Epithelial cell of esophagus (primary cell): ENCODE measurements around the gene SYCP2L.

Source experiments
- DNase-seq: peaks from one replicate; pipeline ENCODE4 v3.0.0; 2010; ENCODE audit warnings: low read depth
- H3K4me3 ChIP-seq: 2 replicates; pipeline ENCODE4 v1.5.1; 2011; ENCODE audit warnings: mild to moderate bottlenecking, low read length, control low read depth
- TF ChIP-seq, protein P1 (sequence below): IDR thresholded peaks from 2 replicates; pipeline ENCODE4 v1.5.1; 2011; ENCODE audit warnings: low read depth, mild to moderate bottlenecking, low read length, control low read depth, inconsistent platforms; ENCODE audit not compliant: insufficient read depth; ENCODE audit errors: missing control alignments

SYCP2L gene

GRCh38 chr6:11006061-11006460 lies 119.2 kb downstream of the SYCP2L start:
- no peak for DNase-seq
- H3K4me3 ChIP-seq = no peak overlapping the region
- TF ChIP-seq, protein P1, sequence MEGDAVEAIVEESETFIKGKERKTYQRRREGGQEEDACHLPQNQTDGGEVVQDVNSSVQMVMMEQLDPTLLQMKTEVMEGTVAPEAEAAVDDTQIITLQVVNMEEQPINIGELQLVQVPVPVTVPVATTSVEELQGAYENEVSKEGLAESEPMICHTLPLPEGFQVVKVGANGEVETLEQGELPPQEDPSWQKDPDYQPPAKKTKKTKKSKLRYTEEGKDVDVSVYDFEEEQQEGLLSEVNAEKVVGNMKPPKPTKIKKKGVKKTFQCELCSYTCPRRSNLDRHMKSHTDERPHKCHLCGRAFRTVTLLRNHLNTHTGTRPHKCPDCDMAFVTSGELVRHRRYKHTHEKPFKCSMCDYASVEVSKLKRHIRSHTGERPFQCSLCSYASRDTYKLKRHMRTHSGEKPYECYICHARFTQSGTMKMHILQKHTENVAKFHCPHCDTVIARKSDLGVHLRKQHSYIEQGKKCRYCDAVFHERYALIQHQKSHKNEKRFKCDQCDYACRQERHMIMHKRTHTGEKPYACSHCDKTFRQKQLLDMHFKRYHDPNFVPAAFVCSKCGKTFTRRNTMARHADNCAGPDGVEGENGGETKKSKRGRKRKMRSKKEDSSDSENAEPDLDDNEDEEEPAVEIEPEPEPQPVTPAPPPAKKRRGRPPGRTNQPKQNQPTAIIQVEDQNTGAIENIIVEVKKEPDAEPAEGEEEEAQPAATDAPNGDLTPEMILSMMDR = no peak

DNA sequence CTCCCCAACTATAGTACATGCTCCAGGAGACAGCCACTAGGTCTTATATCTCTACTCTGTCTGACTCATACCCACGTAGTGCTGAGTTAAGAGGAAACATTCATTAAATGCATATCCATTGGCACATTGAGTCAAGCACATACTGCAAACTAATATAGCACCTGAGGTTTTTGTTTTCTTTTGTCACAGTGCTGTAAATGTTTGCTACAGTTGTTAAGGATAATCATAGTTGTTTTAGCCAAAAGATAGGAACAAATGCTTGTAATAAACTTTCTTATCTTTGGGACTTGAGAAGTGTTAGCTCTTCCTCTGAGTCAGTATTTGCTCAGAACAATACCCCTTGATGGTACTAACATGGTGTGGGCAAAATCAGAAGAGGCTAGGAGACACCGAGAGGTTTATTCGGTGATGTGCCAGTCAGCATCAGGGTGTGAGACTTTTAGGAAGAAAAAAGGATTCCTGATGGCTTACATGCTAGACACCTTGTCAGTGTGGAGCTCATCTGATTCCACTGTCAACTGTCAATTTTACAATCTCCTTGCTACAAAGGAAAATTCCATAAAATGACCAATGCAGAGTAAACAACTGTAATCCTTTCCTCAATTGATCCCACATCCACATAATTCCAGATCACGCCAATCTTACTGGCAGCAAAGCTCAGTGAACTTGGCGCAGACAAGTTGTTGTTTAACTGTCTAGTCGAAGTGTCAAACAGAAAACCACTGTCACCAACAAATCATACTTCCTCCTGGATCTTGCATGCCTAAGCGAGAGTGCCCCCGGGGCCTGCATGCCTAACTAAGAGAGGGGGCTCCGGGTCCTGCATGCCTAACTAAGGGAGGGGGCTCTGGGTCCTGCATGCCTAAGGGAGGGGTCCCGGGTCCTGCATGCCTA lies 121.1 kb downstream of the SYCP2L start:
- TF ChIP-seq, protein P1 = no peak
- DNase-seq = peak; percentile 82
- no peak overlapping the region for H3K4me3 ChIP-seq

DNA sequence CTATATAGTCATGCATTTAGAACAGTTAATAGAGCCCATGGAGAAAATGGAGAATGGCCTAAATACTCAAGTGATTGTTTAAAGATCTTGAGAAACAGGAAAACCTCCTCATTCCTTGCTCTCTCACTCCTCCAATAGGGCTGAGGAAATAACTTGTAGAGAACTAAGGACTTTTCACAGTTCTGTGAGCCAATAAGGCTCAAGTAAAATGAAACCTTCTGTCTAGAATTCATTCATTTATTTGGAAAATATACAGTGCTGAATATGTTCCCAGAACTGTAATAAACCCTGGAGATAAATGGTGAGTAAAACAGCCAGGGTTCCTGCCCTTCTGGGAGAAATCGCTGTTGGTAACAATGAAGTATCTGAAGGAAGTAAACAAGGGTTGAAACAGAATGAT lies 122.0 kb downstream of the SYCP2L start:
- no peak overlapping the region for H3K4me3 ChIP-seq
- DNase-seq = no peak
- TF ChIP-seq, protein P1 = no peak

- DNase-seq = peak; percentile 66
- TF ChIP-seq, protein P1 = no peak
- H3K4me3 ChIP-seq = no peak overlapping the region
Observed at GRCh38 chr6:11009353-11009752, 122.5 kb downstream of the SYCP2L start.

GRCh38 chr6:11011787-11012234 lies 125.0 kb downstream of the SYCP2L start:
- peak; percentile 87 for DNase-seq
- TF ChIP-seq, protein P1 = peak; percentile 23
- no peak overlapping the region for H3K4me3 ChIP-seq

DNA sequence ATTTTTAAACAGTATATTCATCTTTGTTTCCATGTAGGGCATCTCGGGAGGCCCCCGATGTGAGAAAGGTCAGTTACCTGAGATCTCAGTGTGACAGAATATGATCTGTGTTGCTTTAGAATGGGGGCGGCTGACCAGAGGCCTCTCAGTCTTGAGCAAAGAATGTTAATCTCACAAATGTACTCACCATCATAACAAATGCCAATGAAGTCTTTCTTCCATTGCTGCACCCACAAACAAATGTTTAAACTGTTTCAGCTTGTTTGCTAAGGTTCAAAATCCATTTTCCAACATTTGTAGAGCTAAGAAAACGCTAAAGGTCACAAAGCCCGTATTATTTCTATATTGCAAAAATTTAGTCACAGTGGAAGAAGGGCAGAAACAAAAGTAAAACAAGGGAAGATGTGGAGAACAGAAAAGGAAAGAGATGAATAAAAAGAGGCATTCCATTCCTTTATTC lies 125.5 kb downstream of the SYCP2L start:
- H3K4me3 ChIP-seq = no peak overlapping the region
- DNase-seq = no peak

More for the DNA sequence above, 125.5 kb downstream of the SYCP2L start:
- TF ChIP-seq, protein P1 = no peak
